Vagina (tissue), 2 donors: Measurements from ENCODE around the gene HCK. TPM values are rescaled to one million over a fixed set of nuclear protein-coding genes. Genes with fewer than 3 reads are reported as not detected.

Experiments
- DNase-seq, 2 donors: peaks; one replicate each; pipeline ENCODE4 v3.0.0-alpha.2; 2017; ENCODE audit errors: extremely low spot score in 2 of 2
- H3K27ac ChIP-seq: fragments of 200-600 bp; sonication (generic); one replicate; pipeline ENCODE4 v1.5.1; 2019
- H3K27me3 ChIP-seq: fragments of 200-600 bp; sonication (generic); one replicate; pipeline ENCODE4 v1.5.1; 2019
- H3K36me3 ChIP-seq, 2 donors: fragments of 200-600 bp; sonication (generic); one replicate each; pipeline ENCODE4 v1.5.1; 2017 to 2019
- H3K4me1 ChIP-seq: fragments of 200-600 bp; sonication (generic); one replicate; pipeline ENCODE4 v1.5.1; 2019
- H3K4me3 ChIP-seq, 2 donors: fragments of 200-600 bp; sonication (generic); 1 replicate in 1 of 2; 2 replicates in 1 of 2; pipeline ENCODE4 v1.5.1; 2016 to 2019
- H3K9me3 ChIP-seq: fragments of 200-600 bp; sonication (generic); one replicate; pipeline ENCODE4 v1.5.1; 2019
- CTCF ChIP-seq, 3 experiments: fragments of 450-650 bp in 2 of 3; fragments of 200-600 bp in 1 of 3; sonication (generic) in 1 of 3; IDR thresholded peaks; one replicate each; pipeline ENCODE4 v1.5.1; 2017 to 2019; ENCODE audit warnings: antibody characterized with exemption in 3 of 3, mild to moderate bottlenecking in 2 of 3, moderate library complexity in 2 of 3
- POLR2A ChIP-seq, 2 donors: fragments of 450-650 bp; IDR thresholded peaks; one replicate each; pipeline ENCODE4 v1.6.1; 2017; ENCODE audit warnings: antibody characterized with exemption in 2 of 2, mild to moderate bottlenecking in 2 of 2, moderate library complexity in 2 of 2
- POLR2AphosphoS5 ChIP-seq, 2 donors: sonication (generic); formaldehyde crosslinking; IDR thresholded peaks; one replicate each; pipeline ENCODE4 v1.9.0; 2017; ENCODE audit warnings: antibody characterized with exemption in 2 of 2, mild to moderate bottlenecking in 2 of 2, low read depth in 1 of 2; ENCODE audit not compliant: insufficient read depth in 1 of 2
- intact Hi-C: fragments of 100-400 bp; cut with DNase I; formaldehyde crosslinking; loops from one replicate; pipeline ENCODE4 v1.15.1; 2023
- total RNA-seq: library from RNA; depleted of rRNA; stranded (reverse); fragments of >200 nt; gene quantifications from one replicate; pipeline ENCODE4 v1.2.3, GENCODE V29; 2016

Gene HCK
- total RNA-seq, 1 donor from 2014 or later, result 10.1 TPM

GRCh38 chr20:32070690-32071213 is 18.7 kb downstream of the HCK start:
- TF ChIP-seq POLR2AphosphoS5 (IDR thresholded peaks at IDR 0.05; ENCODE audit: insufficient read depth in 1 of 2, low read depth in 1 of 2) (no peak), POLR2A (IDR thresholded peaks at IDR 0.05) (no peak)
- no peak overlapping the region for H3K27ac ChIP-seq
- DNase-seq, result no peak

GRCh38 chr20:32071395-32072167 is 19.5 kb downstream of the HCK start:
- no peak overlapping the region for H3K27ac ChIP-seq
- H3K4me3 ChIP-seq, result no peak overlapping the region
- DNase-seq, result no peak
- no peaks in the 10 kb centered on the region for H3K36me3 ChIP-seq
- intact Hi-C loops, result no loop called here
- no peak for TF ChIP-seq POLR2A (IDR thresholded peaks at IDR 0.05)
- no peak for TF ChIP-seq CTCF (IDR thresholded peaks at IDR 0.05)
- TF ChIP-seq POLR2AphosphoS5 (IDR thresholded peaks at IDR 0.05; ENCODE audit: insufficient read depth in 1 of 2, low read depth in 1 of 2), result no peak
- no peaks in the 10 kb centered on the region for H3K27me3 ChIP-seq
- H3K9me3 ChIP-seq, result no peaks in the 10 kb centered on the region
- H3K4me1 ChIP-seq, result no peaks in the 10 kb centered on the region

More at GRCh38 chr20:32070690-32071213, 18.7 kb downstream of the HCK start:
- Histone ChIP-seq H3K9me3 (no peaks in the 10 kb centered on the region), H3K27me3 (no peaks in the 10 kb centered on the region), H3K4me3 (no peak overlapping the region), H3K4me1 (no peaks in the 10 kb centered on the region), H3K36me3 (no peaks in the 10 kb centered on the region)
- intact Hi-C loops, result no loop called here

- TF ChIP-seq CTCF (IDR thresholded peaks at IDR 0.05), result no peak
- TF ChIP-seq POLR2AphosphoS5 (IDR thresholded peaks at IDR 0.05; ENCODE audit: insufficient read depth in 1 of 2, low read depth in 1 of 2), result no peak
- TF ChIP-seq POLR2A (IDR thresholded peaks at IDR 0.05), result no peak
- no peak overlapping the region for H3K4me3 ChIP-seq
- no peaks in the 10 kb centered on the region for H3K36me3 ChIP-seq
- no peak for DNase-seq
- H3K27ac ChIP-seq, result no peak overlapping the region
- H3K4me1 ChIP-seq, result no peaks in the 10 kb centered on the region
- intact Hi-C loops, result no loop called here
- no peaks in the 10 kb centered on the region for H3K27me3 ChIP-seq
- H3K9me3 ChIP-seq, result no peaks in the 10 kb centered on the region
These were observed 20.2 kb downstream of the HCK start for GRCh38 chr20:32072168-32072750.

GRCh38 chr20:32075534-32075933 is 23.5 kb downstream of the HCK start:
- H3K36me3 ChIP-seq, result no peaks in the 10 kb centered on the region
- intact Hi-C loops, result no loop called here
- no peaks in the 10 kb centered on the region for H3K27me3 ChIP-seq
- no peaks in the 10 kb centered on the region for H3K4me1 ChIP-seq
- no peak for TF ChIP-seq POLR2A (IDR thresholded peaks at IDR 0.05)
- no peak for TF ChIP-seq POLR2AphosphoS5 (IDR thresholded peaks at IDR 0.05; ENCODE audit: insufficient read depth in 1 of 2, low read depth in 1 of 2)
- no peak for TF ChIP-seq CTCF (IDR thresholded peaks at IDR 0.05)
- H3K9me3 ChIP-seq, result no peaks in the 10 kb centered on the region
- no peak overlapping the region for H3K4me3 ChIP-seq
- no peak for DNase-seq
- no peak overlapping the region for H3K27ac ChIP-seq

GRCh38 chr20:32077190-32077589 is 25.1 kb downstream of the HCK start:
- H3K27me3 ChIP-seq, result no peaks in the 10 kb centered on the region
- intact Hi-C loops, result no loop called here
- TF ChIP-seq CTCF (IDR thresholded peaks at IDR 0.05), result no peak
- no peak for TF ChIP-seq POLR2AphosphoS5 (IDR thresholded peaks at IDR 0.05; ENCODE audit: insufficient read depth in 1 of 2, low read depth in 1 of 2)
- TF ChIP-seq POLR2A (IDR thresholded peaks at IDR 0.05), result no peak
- H3K4me1 ChIP-seq, result no peaks in the 10 kb centered on the region
- H3K36me3 ChIP-seq, result no peaks in the 10 kb centered on the region
- no peaks in the 10 kb centered on the region for H3K9me3 ChIP-seq
- no peak overlapping the region for H3K4me3 ChIP-seq
- H3K27ac ChIP-seq, result no peak overlapping the region
- DNase-seq, result no peak
